ENCODE results near the gene AP3B1. TPM values are rescaled to one million over a fixed set of nuclear protein-coding genes. Genes with fewer than 3 reads are reported as not detected.
"Not testable (repeated sequence)": the region's sequence is repeated elsewhere in the genome, so short reads cannot be mapped to it uniquely, and the experiment has no call there.

The AP3B1 gene
- total RNA-seq, 1 donor from 2014 or later: 64.1 TPM

DNA sequence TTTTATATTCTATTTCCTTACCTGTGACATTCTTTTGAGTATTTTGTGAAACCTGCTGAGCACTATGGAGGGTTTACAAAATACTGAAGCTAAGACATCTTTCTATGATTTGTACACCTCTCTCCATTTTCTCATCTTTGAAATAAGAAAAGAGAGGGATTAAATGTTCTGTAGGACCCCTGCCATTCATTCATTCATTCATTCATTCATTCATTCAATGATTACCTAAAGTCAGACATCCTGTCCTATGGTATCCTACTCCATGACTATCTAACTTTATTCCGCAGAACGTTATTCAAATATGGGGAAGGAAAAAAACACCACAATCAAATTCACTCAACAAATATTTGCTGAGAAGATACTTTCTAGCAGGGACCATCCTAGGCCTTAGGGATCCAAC is 51.4 kb downstream of the AP3B1 start:
- no peak for DNase-seq (ENCODE audit: low read depth)

DNA sequence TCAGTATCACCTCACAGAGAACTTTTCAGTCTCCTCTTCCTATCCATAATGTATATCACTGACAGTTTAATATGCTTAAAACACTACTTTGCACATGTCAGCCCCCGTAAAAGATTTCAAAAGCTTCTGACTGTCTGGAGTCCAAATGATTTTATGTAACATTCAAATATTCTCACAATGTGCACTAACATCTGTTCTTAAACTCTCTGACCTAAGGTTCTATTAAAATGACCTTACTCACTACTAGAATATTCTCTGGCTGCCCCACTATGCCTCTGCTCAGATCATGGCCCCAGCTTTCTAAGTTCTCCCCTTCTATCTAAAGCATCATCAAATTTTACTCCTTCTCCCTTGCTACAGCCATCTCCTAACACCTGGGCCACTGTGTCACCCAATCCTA is 52.5 kb downstream of the AP3B1 start:
- DNase-seq (ENCODE audit: low read depth): no peak

DNA sequence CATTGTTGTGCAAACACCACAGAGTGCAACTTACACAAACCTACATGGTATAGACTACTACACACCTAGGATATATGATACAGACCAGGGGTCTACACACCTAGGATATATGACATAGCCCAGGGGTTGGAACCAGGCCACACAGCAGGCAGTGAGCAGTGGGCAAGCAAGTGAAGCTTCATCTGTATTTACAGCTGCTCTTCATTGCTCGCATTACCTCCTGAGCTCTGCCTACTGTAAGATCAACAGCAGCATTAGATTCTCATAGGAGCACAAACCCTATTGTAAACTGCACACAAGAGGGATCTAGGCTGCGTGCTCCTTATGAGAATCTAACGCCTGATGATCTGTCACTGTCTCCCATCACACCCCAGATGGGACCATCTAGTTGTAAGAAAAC is 56.6 kb downstream of the AP3B1 start:
- no peak for DNase-seq (ENCODE audit: low read depth)

DNA sequence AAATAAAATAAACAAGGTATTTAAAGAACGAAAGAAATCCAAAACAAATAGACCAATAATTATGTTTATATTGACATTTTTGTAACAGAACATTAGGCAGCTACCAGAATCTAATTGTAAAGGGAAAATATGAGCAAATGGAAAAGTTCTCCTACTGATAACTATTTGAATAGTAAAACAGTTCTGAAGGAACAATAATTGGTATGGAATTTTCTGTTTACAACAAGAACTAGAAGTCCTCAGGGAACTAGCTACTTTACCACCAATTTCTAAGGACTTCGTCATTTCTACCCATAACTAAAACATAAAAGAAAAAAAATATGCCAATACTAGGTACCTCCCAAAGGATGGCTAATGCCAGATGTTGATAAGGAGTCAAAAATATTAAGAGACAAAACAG is 58.5 kb downstream of the AP3B1 start:
- DNase-seq (ENCODE audit: low read depth): no peak

DNA sequence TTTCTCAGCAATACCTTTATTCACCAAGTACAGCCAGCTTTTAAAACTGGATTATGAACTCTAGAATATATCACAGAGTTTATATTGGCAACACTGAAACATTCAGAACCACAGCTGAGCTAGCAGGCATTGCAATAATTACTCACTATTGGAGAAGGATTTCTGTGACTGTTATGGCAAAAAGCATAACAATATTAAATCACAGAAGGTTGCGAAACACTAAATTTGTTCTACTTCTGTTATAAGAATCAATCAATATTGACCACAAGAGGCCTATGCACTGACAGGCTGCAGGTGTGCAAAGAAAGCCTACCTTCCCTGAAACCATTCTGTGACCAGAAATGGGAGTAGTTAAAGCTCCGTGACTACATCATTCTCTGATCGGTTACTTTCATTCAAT is 59.2 kb downstream of the AP3B1 start:
- DNase-seq (ENCODE audit: low read depth): no peak

DNA sequence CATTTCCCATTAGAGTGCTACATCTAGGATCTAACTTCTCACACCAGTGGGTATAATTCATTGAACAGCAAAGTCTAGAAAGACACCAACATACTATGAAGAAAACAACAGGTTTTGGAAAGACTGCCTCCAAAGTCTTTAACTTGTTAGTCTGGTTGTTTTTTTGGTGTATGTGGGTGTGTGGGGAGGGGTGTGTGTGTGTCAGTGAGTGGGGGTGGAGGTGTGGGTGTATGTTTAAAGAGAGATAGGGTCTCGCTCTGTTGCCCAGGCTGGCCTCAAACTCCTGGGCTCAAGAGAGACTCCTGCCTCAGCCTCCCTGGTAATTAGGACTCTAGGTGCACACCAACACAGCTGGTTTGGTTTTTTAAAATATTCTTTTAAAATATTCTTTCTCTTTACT is 59.7 kb downstream of the AP3B1 start:
- no peak for DNase-seq (ENCODE audit: low read depth)

DNA sequence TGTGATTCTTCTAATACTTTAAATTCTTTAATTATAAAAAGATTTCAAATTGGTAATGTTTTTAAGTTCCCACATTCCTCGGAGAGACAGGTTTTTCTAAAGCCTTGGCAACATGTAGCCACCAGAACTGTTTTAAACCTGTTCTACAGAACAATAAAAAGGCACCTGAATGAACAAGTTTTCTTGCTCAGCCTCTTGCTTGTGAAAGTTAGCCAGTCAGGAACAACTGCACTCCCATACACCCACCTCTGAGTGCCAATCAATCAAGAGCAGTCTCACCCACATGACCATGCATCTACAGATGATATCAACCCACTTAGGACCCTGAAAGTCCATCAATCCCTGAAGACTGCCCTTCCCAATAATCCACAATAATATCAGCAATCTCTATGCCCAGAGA is 62.3 kb downstream of the AP3B1 start:
- DNase-seq (ENCODE audit: low read depth): no peak

DNA sequence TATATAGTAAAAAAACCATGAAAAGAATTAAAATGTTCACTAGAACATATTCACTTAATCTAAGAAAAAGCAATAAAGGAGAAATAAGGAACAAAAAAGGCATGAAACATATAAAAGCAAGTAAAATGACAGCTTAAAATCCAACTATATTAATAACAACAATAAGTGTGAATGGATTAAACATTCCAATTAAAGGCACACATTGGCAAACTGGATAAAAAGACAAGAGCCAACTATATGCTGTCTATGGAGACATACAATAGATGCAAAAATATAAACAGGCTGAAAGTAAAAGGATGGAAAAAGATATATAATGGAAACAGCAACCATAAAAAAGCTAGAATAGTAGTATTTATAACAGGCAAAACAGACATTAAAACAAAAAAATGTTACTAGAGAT is 70.1 kb downstream of the AP3B1 start:
- no peak for DNase-seq (ENCODE audit: low read depth)

DNA sequence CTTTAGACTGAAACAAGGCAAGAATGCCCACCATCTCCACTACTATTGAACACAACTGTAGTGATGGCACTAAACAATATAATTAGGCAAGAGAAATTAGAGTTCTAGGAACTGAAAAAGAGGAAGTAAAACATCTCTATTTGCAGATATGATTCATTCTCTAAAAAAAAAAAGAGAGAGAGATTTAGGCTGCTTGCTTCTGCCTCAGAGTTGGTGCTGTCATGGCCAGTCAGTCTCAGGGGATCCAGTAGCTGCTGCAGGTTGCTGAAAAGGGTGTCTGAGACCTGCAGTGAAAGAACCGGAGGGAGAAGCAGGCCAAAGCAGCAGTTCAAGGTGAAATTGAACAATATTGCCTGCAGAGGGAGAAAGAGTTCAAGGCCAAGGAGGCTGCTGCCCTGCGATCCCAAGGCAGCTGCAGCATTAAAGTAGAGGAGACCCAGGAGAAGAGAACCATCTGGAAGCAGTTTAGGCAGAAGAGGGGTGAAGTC is 72.5 kb downstream of the AP3B1 start:
- DNase-seq (ENCODE audit: low read depth): no peak

DNA sequence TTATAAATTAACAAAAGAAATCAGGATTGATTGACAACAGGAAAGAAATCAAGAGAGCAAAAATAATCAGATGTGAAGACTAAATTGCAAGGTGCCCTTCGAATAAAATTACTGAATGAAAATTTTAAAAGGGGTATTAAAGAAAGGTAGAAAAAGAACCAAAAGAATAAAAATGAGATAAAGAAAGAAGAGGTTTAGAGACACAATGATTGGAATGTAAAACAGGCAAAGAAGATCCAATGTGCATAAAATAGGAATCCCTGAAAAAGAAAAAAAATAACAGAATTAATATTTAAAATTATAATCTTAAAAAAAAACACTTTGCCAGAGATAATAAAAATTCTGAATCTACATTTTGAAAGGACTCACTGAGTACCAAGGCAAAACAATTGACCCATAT is 73.0 kb downstream of the AP3B1 start:
- DNase-seq (ENCODE audit: low read depth): no peak

DNA sequence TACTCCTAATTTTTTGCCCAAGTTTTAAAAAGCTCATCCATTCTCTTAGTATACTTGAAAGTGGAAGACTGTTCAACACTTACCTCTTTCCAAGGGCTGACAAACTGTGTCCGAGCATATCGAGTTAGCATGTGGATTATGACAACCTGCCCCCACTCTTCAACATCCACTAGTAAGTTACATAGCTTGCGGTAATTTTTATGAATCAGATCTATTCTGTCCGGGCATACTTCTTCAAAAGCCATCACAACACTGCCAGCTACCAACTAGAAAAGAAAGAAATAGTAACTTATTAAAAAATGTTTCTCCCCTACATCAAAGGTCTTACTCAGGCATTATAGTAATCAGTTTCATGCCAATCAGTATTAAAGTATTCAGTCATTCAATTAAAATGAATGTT is 78.5 kb downstream of the AP3B1 start:
- DNase-seq (ENCODE audit: low read depth): peak; percentile 81

DNA sequence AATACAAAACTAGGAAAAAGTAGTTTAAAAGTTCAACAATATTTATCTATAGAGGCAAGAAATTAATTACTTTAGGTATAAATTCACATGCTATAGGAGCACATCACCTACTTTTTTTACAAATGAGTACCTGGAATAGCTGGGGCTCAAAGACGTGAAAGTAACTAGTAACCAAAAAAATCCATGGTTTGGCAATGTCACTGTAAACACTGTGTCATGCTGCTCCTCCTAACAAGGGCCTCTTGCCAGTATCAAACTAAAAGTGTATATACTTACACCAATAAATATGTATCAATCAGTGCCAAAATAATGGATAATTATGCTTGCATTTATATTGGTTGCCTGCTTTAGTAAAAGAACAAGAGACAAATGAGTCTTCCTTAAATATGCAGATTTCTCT is 78.9 kb downstream of the AP3B1 start:
- DNase-seq (ENCODE audit: low read depth): peak; percentile 10

DNA sequence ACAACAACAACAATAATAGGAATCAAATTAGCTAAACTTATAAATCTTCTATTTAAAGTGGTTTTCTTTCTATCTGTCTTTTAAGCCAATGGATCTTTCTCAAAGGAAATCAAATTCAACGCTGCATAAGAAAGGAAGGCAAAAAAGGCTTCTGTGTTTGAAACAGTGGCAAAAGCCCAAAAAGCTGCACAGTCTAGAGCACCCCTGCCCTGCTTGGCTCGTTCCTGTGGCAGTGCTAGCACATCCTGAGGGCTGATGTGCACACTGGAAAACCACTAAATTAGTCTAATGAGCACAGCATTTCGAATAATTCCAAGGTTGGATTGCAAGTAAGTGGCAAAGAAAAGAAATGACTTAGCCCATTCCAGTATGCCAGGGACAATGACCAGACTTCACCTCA is 80.7 kb downstream of the AP3B1 start:
- no peak for DNase-seq (ENCODE audit: low read depth)

DNA sequence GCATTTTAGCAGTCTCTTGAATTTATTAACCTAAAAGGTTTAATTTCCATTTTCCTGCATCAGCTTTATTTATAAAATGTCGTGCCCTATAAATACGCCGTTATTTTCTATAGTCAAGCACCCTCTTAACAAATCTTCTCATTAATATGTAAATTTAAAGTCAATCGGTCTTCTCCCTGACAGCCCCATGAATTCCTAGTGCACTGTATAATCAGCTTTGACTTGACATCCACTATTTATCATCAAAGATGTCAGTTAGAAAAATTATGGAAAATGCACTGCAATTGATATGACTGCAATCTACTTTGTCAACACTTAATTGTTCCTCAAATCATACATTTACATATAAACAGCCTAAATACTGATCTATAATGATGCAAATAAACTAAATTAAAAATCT is 83.4 kb downstream of the AP3B1 start:
- no peak for DNase-seq (ENCODE audit: low read depth)

DNA sequence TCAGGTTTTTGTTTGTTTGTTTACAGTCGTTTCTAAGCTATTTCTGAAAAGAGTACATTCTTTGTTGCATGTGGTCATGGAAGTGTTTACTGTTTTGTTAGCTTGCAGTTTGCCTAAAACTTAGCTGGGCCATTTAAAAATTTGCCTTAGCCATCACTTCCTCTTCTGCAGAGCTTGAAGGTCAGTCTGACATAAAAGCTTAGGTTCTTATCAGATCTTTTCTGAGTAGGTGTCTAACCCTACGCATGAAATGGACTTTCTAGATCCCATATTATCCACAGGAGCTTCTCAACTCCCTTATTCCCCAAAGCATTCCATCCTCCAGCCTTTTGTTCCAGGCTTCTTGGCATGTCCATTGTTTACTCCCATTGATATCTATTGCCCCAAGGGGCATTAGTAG is 90.3 kb downstream of the AP3B1 start:
- DNase-seq (ENCODE audit: low read depth): no peak

DNA sequence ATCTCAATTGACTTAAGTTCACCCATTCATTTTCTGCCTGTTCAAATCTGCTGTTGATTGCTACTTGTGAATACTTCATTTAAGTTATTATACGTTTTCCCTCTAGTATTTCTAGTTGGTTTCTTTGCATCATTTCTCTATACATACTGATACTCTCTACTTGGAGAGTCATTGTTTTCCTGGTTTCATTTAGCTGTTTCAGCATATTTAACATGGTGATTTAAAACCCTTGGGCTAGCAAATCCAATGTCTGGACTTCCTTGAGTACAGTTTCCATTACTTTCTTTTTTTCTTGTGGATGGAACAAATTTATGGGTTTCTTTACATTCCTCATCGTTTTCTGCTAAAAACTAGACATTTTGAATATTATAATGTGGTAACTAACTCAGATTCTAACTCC is 90.7 kb downstream of the AP3B1 start:
- no peak for DNase-seq (ENCODE audit: low read depth)

DNA sequence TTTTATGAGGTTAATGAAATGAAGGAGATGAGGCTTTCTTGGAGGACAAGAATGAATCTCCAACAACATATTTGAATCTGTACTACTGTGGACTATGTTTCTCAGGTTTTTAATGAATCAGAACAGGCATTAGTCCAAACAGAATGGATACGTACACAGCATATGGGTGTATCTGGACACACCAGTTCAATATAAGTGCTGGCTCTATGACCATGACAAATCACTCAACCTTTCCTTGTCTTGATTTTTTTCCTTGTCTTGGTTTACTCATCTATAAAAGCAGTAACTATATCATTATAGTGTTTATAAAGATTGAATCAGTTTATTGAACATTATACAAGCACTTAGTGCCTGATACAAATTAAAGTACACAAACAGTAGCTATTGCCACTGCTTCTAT is 104.1 kb downstream of the AP3B1 start:
- no peak for DNase-seq (ENCODE audit: low read depth)

DNA sequence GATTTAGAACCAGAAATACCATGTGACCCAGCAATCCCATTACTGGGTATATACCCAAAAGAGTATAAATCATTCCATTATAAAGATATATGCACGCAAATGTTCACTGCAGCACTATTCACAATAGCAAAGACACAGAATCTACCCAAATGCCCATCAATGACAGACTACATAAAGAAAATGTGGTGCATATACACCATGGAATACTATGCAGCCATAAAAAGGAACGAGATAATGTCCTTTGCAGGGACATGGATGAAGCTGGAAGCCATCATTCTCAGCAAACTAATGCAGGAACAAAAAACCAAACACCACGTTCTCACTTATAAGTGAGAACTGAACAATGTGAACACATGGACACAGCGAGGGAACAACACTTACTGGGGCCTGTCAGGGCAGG is 105.8 kb downstream of the AP3B1 start:
- not testable (repeated sequence) for DNase-seq (ENCODE audit: low read depth)

DNA sequence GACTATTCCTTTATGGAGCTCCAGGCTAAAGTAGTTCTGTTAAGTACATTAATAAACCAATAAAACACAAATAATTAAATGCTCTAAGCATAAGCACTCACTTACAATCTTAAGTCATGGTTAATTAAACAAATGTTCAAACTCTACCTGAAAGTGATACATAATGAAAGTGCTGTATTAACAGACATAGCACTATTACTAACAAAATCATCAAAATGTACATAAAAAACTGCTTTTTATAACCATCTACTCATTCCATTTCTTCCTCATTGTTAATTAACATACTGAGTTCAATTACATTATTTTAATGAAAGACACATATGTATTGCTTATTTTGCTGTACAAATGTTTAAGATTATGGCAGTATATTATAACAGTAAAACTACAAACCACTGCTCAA is 107.3 kb downstream of the AP3B1 start:
- DNase-seq (ENCODE audit: low read depth): no peak

DNA sequence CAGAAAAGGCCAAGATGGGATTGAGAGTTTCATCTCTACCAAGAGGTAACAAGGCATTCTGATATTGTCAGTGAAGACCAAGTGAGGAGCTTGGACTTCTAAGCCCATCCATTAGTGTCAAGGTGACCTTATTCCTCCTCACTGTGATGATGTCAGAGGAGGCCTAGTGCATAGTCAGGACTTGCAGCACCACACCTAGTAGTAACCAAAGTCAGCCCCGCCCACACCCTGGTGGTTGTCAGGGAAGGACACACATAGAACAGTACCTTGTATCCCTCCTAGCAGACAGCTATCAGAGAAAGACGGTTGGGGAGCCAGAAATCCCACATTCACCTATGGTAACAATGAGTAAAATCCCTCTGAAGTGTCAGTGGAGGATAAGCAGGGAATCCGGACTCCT is 111.7 kb downstream of the AP3B1 start:
- DNase-seq (ENCODE audit: low read depth): no peak

DNA sequence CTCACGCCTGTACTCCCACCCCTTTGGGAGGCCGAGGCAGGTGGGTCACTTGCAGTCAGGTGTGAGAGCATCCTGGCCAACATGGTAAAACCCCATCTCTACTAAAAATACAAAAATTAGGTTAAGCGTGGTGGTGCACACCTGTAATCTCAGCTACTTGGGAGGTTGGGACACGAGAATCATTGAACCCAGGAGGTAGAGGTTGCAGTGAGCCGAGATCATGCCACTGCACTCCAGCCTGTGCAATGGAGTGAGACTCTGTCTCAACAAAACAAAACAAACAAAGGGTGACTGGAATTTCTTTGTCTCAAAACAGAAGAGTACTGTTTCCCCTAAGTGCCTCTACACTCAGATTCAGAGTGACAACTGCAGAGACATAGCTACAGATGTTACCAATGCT is 116.1 kb downstream of the AP3B1 start:
- DNase-seq (ENCODE audit: low read depth): no peak

DNA sequence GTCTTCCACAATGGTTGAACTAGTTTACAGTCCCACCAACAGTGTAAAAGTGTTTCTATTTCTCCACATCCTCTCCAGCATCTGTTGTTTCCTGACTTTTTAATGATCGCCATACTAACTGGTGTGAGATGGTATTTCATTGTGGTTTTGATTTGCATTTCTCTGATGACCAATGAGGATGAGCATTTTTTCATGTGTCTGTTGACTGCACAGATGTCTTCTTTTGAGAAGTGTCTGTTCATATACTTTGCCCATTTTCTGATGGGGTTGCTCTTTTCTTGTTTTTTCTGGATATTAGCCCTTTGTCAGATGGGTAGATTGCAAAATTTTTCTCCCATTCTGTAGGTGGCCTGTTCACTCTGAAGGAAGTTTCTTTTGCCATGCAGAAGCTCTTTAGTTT is 124.2 kb downstream of the AP3B1 start:
- DNase-seq (ENCODE audit: low read depth): not testable (repeated sequence)

DNA sequence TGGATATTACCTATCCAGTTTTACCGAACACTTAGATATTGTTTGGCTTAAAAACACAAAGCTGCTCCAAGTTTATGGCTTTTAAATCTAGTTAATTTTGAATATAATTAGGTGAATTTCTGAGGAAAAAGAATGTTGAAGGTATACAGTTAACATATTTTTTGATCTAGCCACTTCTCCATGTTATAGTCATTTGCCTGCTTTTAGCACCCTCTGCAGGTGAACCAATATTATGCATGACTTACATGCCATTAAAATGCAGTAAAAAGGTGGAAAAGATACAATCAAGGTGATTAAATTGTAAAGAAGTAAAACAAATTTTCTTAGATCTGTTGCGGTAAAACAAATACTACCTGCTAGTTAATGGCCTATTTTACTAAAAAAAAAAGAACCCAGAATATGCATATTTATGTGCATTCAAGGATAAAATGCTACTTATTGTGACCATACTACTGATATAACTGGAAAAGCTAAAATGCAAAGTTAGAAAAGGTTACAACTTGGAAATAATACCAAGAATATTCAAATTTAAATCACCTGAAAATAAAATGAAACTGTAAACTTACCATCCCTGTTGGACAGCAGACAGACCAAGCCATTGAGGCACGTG is 132.1 kb downstream of the AP3B1 start:
- DNase-seq (ENCODE audit: low read depth): peak; percentile 50

DNA sequence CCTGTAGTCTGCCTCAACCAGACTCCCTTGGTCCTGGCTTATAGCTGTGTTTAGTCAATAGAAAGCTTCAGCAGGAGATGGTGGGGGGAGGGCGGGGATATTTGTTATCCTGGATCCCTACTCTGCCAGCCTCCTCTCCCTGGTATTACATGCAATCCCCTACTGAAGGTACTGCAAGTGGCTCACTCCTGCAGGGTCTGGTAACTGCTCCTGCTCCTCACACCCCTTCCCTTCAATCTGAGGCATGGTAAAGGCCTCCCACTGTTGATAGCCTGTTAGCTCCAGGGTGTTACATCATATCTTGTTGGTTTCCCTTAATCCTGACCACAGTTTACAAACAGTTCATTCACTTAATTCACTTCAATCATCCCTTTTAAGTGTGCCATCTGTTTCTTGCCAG is 137.5 kb downstream of the AP3B1 start:
- no peak for DNase-seq (ENCODE audit: low read depth)
